GM21529 (cell line): ENCODE data around the gene GIMAP2.

Source experiments
- ATAC-seq: cut with Tn5 transposase; IDR thresholded peaks from one replicate; pipeline ENCODE4 v1.9.1; 2021; ENCODE audit not compliant: unreplicated experiment

GIMAP2 gene

GRCh38 chr7:150732786-150733481, 47.4 kb downstream of the GIMAP2 start:
- ATAC-seq, result no peak

- no peak for ATAC-seq
These were observed 48.1 kb downstream of the GIMAP2 start for GRCh38 chr7:150733482-150734095.

- ATAC-seq, result no peak
These were observed 48.7 kb downstream of the GIMAP2 start for GRCh38 chr7:150734254-150734653.

GRCh38 chr7:150735596-150736358, 50.3 kb downstream of the GIMAP2 start:
- no peak for ATAC-seq

GRCh38 chr7:150736864-150737263, 51.4 kb downstream of the GIMAP2 start:
- peak; percentile 29 for ATAC-seq

GRCh38 chr7:150737265-150738055, 52.0 kb downstream of the GIMAP2 start, which contains the start of gene GIMAP5:
Gene GIMAP5 (plus strand): TSS chr7:150737418. CDS start chr7:150740885, 3,467 bp downstream.
- ATAC-seq, result peak; percentile 79

GRCh38 chr7:150738092-150738491, 52.6 kb downstream of the GIMAP2 start:
- no peak for ATAC-seq

- no peak for ATAC-seq
These were observed 53.1 kb downstream of the GIMAP2 start for GRCh38 chr7:150738591-150739001.

- ATAC-seq, result no peak
These were observed 53.5 kb downstream of the GIMAP2 start for GRCh38 chr7:150739033-150739432.

- ATAC-seq, result no peak
These were observed 54.5 kb downstream of the GIMAP2 start for GRCh38 chr7:150740053-150740452.

- ATAC-seq, result no peak
These were observed 56.9 kb downstream of the GIMAP2 start for GRCh38 chr7:150742286-150742968.
